HEK293T (cell line): ENCODE measurements around the gene BLOC1S5.

ENCODE experiments used
- CTCF ChIA-PET: fragments of 350-600 bp; formaldehyde crosslinking; extraction: SDS; loops from one replicate; lab custom pipeline; 2021; ENCODE audit warnings: antibody characterized with exemption, inconsistent platforms; lab: Yijun Ruan, JAX
- POLR2A ChIA-PET: fragments of 350-600 bp; formaldehyde crosslinking; extraction: SDS; loops from one replicate; lab custom pipeline; 2020; ENCODE audit warnings: antibody characterized with exemption, inconsistent platforms; lab: Yijun Ruan, JAX
- DNase-seq: peaks from one replicate; pipeline ENCODE4 v3.0.0; 2012; ENCODE audit warnings: mixed read lengths; ENCODE audit errors: extremely low spot score
- ARNT ChIP-seq: fragments of 450-650 bp; IDR thresholded peaks from 2 replicates; pipeline ENCODE4 v1.6.1; 2017; ENCODE audit warnings: mild to moderate bottlenecking
- BHLHE40 ChIP-seq: fragments of 450-650 bp; IDR thresholded peaks from 2 replicates; pipeline ENCODE4 v1.6.1; 2016; ENCODE audit warnings: mild to moderate bottlenecking, moderate library complexity, borderline replicate concordance
- CTBP1 ChIP-seq: fragments of 450-650 bp; IDR thresholded peaks from 2 replicates; pipeline ENCODE4 v1.6.1; 2016; ENCODE audit warnings: borderline replicate concordance
- ELF4 ChIP-seq: fragments of 450-650 bp; IDR thresholded peaks from 2 replicates; pipeline ENCODE4 v1.6.1; 2017; ENCODE audit warnings: antibody characterized with exemption
- FOXA1 ChIP-seq: fragments of 450-650 bp; IDR thresholded peaks from 2 replicates; pipeline ENCODE4 v1.6.1; 2016; ENCODE audit warnings: mild to moderate bottlenecking
- FOXK2 ChIP-seq: fragments of 450-650 bp; IDR thresholded peaks from 2 replicates; pipeline ENCODE4 v1.6.1; 2016; ENCODE audit warnings: mild to moderate bottlenecking
- FOXM1 ChIP-seq: fragments of 450-650 bp; IDR thresholded peaks from 2 replicates; pipeline ENCODE4 v1.6.1; 2017; ENCODE audit warnings: mild to moderate bottlenecking, borderline replicate concordance
- HDGF ChIP-seq: fragments of 450-650 bp; IDR thresholded peaks from 2 replicates; pipeline ENCODE4 v1.6.1; 2017; ENCODE audit warnings: antibody characterized with exemption, borderline replicate concordance
- L3MBTL2 ChIP-seq: fragments of 450-650 bp; conservative IDR thresholded peaks from 2 replicates; pipeline ENCODE4 v1.6.1; 2016; ENCODE audit warnings: mild to moderate bottlenecking
- LEF1 ChIP-seq: fragments of 450-650 bp; IDR thresholded peaks from 2 replicates; pipeline ENCODE4 v1.6.1; 2017; ENCODE audit warnings: mild to moderate bottlenecking, borderline replicate concordance
- NFRKB ChIP-seq: fragments of 450-650 bp; IDR thresholded peaks from 2 replicates; pipeline ENCODE4 v1.6.1; 2016; ENCODE audit warnings: mild to moderate bottlenecking, moderate library complexity
- SP1 ChIP-seq: fragments of 450-650 bp; IDR thresholded peaks from 2 replicates; pipeline ENCODE4 v1.6.1; 2017
- SUZ12 ChIP-seq: fragments of 450-650 bp; IDR thresholded peaks from 2 replicates; pipeline ENCODE4 v1.6.1; 2016; ENCODE audit warnings: mild to moderate bottlenecking
- TARDBP ChIP-seq: fragments of 450-650 bp; IDR thresholded peaks from 2 replicates; pipeline ENCODE4 v1.6.1; 2016
- ZNF384 ChIP-seq: fragments of 450-650 bp; IDR thresholded peaks from 2 replicates; pipeline ENCODE4 v1.6.1; 2016
- TF ChIP-seq, protein P1 (sequence below): fragments of 450-650 bp; IDR thresholded peaks from 2 replicates; pipeline ENCODE4 v1.6.1; 2016

BLOC1S5 gene

DNA sequence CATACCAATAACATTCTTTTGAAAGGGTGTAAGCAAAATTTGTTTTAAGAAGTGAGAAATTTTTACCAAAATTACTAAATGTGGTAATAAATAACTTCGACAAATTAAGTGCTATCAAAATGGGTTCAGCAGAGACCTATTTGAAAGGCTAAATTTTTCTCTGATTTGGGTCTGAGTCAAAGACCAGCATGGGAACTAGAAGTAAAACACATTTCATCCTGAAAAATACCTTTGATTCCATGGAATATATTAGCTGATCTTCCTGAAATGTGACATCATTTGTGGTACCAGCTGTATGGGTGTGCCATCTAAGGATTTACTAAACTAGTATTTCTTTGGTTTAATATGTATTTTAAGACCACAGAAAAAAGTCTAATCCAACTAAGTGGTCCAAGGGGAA is 63.6 kb downstream of the BLOC1S5 start:
- no peak for DNase-seq
- no peak for TF ChIP-seq BHLHE40
- TF ChIP-seq, protein P1, sequence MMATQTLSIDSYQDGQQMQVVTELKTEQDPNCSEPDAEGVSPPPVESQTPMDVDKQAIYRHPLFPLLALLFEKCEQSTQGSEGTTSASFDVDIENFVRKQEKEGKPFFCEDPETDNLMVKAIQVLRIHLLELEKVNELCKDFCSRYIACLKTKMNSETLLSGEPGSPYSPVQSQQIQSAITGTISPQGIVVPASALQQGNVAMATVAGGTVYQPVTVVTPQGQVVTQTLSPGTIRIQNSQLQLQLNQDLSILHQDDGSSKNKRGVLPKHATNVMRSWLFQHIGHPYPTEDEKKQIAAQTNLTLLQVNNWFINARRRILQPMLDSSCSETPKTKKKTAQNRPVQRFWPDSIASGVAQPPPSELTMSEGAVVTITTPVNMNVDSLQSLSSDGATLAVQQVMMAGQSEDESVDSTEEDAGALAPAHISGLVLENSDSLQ: no peak
- TF ChIP-seq ELF4: no peak
- no peak for TF ChIP-seq HDGF
- ChIA-PET POLR2A (no interaction called here), CTCF (no interaction called here)

DNA sequence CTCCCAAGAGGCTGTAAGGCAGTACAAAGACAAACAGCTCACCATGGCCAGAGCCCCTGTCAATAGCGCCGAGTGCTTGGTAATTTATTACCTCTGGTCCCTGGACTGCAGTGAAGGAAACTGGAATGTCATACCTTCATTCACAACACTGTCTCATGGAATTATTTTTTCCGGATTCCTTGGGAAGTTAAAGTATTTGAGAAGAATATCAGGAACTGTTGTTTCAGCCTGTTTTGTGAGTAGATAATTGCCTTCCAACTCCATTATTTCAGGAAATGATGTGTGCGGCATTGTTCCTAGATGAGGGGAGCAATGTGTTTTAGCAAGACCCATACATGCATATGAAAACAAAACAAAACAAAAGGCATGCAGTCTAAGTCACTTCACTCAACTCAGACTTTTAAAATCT is 64.0 kb downstream of the BLOC1S5 start:
- TF ChIP-seq ZNF384: no peak
- TF ChIP-seq, protein P1: peak; percentile 81
- POLR2A ChIA-PET: no interaction called here

DNA sequence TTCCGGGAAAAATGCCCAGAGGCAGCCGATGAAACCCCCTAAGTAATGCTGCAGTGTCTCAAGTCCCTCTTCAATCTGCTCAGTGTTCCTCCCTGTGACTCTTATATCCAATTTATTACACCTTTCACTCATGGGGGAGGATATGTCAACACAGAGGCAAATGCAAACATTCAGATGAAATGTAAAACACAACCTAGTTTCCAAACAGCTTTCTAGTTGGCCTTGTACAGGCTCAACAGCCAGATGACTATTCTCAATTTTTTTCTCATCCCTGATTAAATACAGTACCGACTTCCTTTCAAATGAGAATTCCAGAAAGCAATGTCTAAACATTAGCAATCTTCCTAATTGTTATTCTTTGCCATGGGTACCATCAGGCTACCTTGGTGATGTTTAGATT is 65.0 kb downstream of the BLOC1S5 start:
- ChIA-PET POLR2A (no interaction called here), CTCF (no interaction called here)
- DNase-seq: no peak
- no peak for TF ChIP-seq FOXA1
- TF ChIP-seq ZNF384: no peak
- no peak for TF ChIP-seq NFRKB
- no peak for TF ChIP-seq FOXK2
- TF ChIP-seq, protein P1: no peak
- no peak for TF ChIP-seq CTBP1
- no peak for TF ChIP-seq LEF1
- no peak for TF ChIP-seq L3MBTL2
- TF ChIP-seq ELF4: no peak
- no peak for TF ChIP-seq SP1
- no peak for TF ChIP-seq SUZ12
- TF ChIP-seq BHLHE40: no peak
- TF ChIP-seq TARDBP: no peak
- TF ChIP-seq ARNT: no peak

More for the DNA sequence above, 64.0 kb downstream of the BLOC1S5 start:
- no peak for DNase-seq
- CTCF ChIA-PET: no interaction called here

DNA sequence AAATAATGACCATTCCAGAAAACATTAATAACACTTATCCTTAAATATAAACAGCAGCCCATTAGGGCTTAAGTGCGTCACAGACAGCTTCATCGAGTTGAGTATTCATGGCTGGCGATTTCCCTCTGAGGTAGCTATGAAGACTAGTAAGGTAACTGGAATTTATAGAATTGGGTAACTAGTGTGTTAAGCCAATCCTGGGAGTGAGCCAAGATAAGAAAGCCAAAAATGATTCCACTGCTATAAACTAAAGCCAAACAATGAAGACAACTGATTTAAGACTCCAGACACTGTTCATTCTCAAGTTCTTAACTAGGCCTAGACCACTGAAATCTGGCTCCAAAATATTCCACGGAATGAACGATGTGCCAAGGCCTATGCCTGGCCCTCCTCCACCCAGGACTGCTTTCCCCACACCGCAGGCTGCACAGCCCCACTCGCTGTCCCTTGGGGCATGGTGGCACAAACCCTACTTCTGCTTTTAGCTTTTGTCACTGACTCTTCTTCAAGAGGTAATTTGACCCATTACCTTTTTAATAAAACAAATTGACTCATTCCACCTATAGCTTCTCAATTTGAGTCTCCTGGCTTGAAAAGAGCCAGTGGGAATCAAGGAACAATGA is 66.0 kb downstream of the BLOC1S5 start:
- POLR2A ChIA-PET: no interaction called here
- TF ChIP-seq ZNF384: no peak
- no peak for TF ChIP-seq FOXK2
- TF ChIP-seq NFRKB: no peak
- no peak for TF ChIP-seq ARNT
- TF ChIP-seq TARDBP: no peak
- TF ChIP-seq, protein P1: no peak
- TF ChIP-seq CTBP1: no peak
- TF ChIP-seq SUZ12: no peak
- no peak for TF ChIP-seq FOXA1
- no peak for TF ChIP-seq L3MBTL2
- no peak for TF ChIP-seq BHLHE40
- TF ChIP-seq HDGF: no peak
- TF ChIP-seq FOXM1: no peak
- no peak for TF ChIP-seq ELF4
- CTCF ChIA-PET: no interaction called here
- DNase-seq: no peak

DNA sequence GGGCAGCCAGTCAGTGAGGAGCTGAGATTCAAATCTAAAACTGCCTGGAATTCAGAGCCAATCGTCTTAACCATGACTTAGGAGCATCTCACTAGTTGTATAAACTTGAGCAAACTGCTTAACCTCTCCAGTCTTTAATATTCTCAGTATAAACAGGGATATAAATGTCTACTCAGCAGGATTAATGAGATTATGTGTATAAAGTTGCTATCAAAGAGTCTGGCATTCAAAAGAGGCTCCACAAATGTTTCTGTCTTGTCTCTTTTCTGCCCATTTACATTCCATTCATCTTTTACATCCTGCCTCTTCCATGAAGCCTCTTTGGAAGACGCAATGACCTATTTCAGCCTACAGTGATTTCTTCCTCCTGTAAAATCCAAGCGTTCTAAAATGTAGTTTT is 66.9 kb downstream of the BLOC1S5 start:
- TF ChIP-seq, protein P1: no peak
- no peak for TF ChIP-seq L3MBTL2
- ChIA-PET CTCF (interaction anchor here (0.5 kb wide), 1 partner anchor 1150 kb away, joined by 3 read pairs; no protein-coding TSS in a partner anchor), POLR2A (no interaction called here)
- no peak for DNase-seq

DNA sequence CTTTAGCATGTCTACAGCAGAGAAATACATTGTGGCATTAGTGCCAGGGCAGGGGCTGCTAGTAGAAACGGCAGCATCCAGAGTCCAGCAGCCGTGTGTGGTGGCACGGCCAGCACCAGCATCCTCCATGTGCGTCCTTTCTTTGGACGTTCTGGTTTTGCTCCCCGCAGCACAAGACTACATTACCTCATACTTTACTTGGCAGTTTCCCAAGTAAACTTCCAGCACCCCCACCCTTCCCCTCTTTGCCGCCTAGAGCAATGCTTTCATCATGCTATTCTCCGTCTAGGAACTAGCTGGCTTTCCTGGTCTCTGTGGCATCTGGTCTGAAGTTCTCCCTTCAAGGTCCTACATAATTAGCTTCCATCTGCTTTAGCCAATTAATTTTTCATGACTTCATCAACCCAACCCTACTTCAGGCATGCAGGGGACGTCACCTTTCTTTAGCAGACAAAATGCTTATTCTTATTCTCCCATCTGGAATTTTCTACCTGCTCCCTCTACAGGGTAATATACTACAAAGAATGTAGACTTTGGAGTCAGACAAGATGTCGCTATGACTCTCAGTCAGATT is 67.6 kb downstream of the BLOC1S5 start:
- peak; percentile 31 for DNase-seq
- ChIA-PET POLR2A (interaction anchor here (1.1 kb wide), 1 partner anchor 68 kb away, joined by 3 read pairs; the partner anchor contains the start of gene BLOC1S5), CTCF (interaction anchor here (0.5 to 1.0 kb wide), 2 partner anchors 274 to 1149 kb away, joined by 3 read pairs; no protein-coding TSS in a partner anchor)
- TF ChIP-seq ELF4 (no peak), SP1 (no peak), ARNT (no peak), ZNF384 (no peak), FOXK2 (no peak), TARDBP (no peak), FOXA1 (no peak), FOXM1 (no peak), HDGF (no peak), NFRKB (no peak), CTBP1 (no peak), SUZ12 (no peak)
- TF ChIP-seq, protein P1: no peak
